H1 (cell line): ENCODE results near the gene LCNL1. TPM values are rescaled to one million over a fixed set of nuclear protein-coding genes. Genes with fewer than 3 reads are reported as not detected.

Experiments used
- ATF3 ChIP-seq: IDR thresholded peaks from 2 replicates; pipeline ENCODE4 v1.6.1; 2011; ENCODE audit warnings: low read depth, mild to moderate bottlenecking, low read length; ENCODE audit not compliant: insufficient read depth
- RFX5 ChIP-seq: IDR thresholded peaks from 2 replicates; pipeline ENCODE4 v1.6.1; 2011; ENCODE audit warnings: low read depth, low read length, improper control_type of control experiment, borderline replicate concordance
- polyA plus RNA-seq, 7 experiments: library from polyadenylated mRNA; depleted of rRNA in 3 of 7; stranded (reverse) in 5 of 7; unstranded in 2 of 7; fragments of >200 nt in 5 of 7; fragments of 200-250 nt in 2 of 7; gene quantifications; 1 replicate in 5 of 7; 2 replicates in 1 of 7; 4 replicates in 1 of 7; pipeline versions ENCODE4 v1.2.1 to v1.2.3, GENCODE V29; 2011 to 2013; ENCODE audit warnings: missing spikeins in 2 of 7, mixed read lengths in 2 of 7
- total RNA-seq: library from RNA; stranded (reverse); fragmentation: NEBNext Ultra II Directional; extraction: Animal tissue kit (Norgen Biotek cat#: 25700); gene quantifications from 2 replicates; pipeline ENCODE4 v1.2.1, GENCODE V29; 2021

LCNL1 gene
- total and polyA plus RNA-seq, 2 of the 8 experiments (the other 6 are each of a cell fraction or from before 2014, with no cell fraction given): 0.11 TPM; not detected in 1

GRCh38 chr9:136982232-136983051 lies at the start of gene LCNL1 (continued):
- TF ChIP-seq ATF3 (no peak), RFX5 (no peak)
